HEK293 (cell line): ENCODE measurements around the gene SDR42E1.

Source experiments
- CTCF ChIP-seq: fragments of 450-650 bp; formaldehyde crosslinking; IDR thresholded peaks from 2 replicates; pipeline ENCODE4 v1.5.1; 2016; ENCODE audit warnings: missing biosample characterization, missing genetic modification characterization
- GLIS1 ChIP-seq: fragments of 450-650 bp; formaldehyde crosslinking; IDR thresholded peaks from 2 replicates; pipeline ENCODE4 v1.5.1; 2016; ENCODE audit warnings: missing biosample characterization, missing genetic modification characterization
- PRDM10 ChIP-seq: fragments of 450-650 bp; formaldehyde crosslinking; IDR thresholded peaks from 2 replicates; pipeline ENCODE4 v1.5.1; 2016; ENCODE audit warnings: missing biosample characterization, missing genetic modification characterization
- ZBTB48 ChIP-seq: fragments of 450-650 bp; formaldehyde crosslinking; IDR thresholded peaks from 2 replicates; pipeline ENCODE4 v1.5.1; 2016; ENCODE audit warnings: missing biosample characterization, missing genetic modification characterization
- ZNF121 ChIP-seq: fragments of 450-650 bp; formaldehyde crosslinking; IDR thresholded peaks from 2 replicates; pipeline ENCODE4 v1.5.1; 2016; ENCODE audit warnings: missing biosample characterization, missing genetic modification characterization
- ZNF138 ChIP-seq: fragments of 450-650 bp; formaldehyde crosslinking; IDR thresholded peaks from 2 replicates; pipeline ENCODE4 v1.5.1; 2016; ENCODE audit warnings: missing biosample characterization, missing genetic modification characterization, borderline replicate concordance
- ZNF239 ChIP-seq: fragments of 450-650 bp; formaldehyde crosslinking; IDR thresholded peaks from 2 replicates; pipeline ENCODE4 v1.5.1; 2016; ENCODE audit warnings: missing biosample characterization, missing genetic modification characterization
- ZNF24 ChIP-seq: fragments of 450-650 bp; formaldehyde crosslinking; IDR thresholded peaks from 2 replicates; pipeline ENCODE4 v1.5.1; 2016; ENCODE audit warnings: missing biosample characterization, missing genetic modification characterization
- ZNF629 ChIP-seq: fragments of 450-650 bp; formaldehyde crosslinking; IDR thresholded peaks from 2 replicates; pipeline ENCODE4 v1.5.1; 2017; ENCODE audit warnings: missing biosample characterization, missing genetic modification characterization
- ZNF660 ChIP-seq: fragments of 450-650 bp; IDR thresholded peaks from 2 replicates; pipeline ENCODE4 v1.5.1; 2018; ENCODE audit warnings: missing biosample characterization, mild to moderate bottlenecking, missing genetic modification characterization

GRCh38 chr16:82027629-82028064 lies 16.4 kb upstream of the SDR42E1 start:
- TF ChIP-seq CTCF (tag by site-specific recombination) (no peak), ZNF629 (tag by site-specific recombination) (no peak), GLIS1 (tag by site-specific recombination) (no peak), ZNF138 (no peak), ZBTB48 (tag by site-specific recombination) (no peak), ZNF239 (no peak), ZNF121 (tag by site-specific recombination) (no peak), ZNF660 (tag by site-specific recombination) (no peak), ZNF24 (tag by site-specific recombination) (no peak), PRDM10 (tag by site-specific recombination) (no peak)
